Measurements from ENCODE around the gene TMEM232.
"Not testable (repeated sequence)": the region's sequence is repeated elsewhere in the genome, so short reads cannot be mapped to it uniquely, and the experiment has no call there.

TMEM232 gene

DNA sequence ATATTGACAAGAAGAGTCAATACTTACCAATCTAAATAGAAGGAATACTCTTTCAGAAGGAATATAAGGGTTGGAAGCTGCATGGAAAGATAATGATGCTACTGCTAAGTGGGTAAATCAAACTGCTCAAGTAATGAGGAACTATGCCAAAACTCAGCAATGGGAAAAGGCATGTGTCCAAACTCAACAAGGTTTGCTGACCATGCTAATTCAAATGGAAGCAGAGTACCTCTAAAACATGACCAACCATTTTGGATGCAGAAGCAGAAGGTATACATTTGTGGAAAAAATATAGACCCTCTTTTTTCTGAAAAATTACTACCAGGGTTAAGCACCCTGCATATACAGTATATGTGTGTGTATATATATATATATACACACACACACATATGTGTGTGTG lies 21.1 kb downstream of the TMEM232 start:
- no peak for DNase-seq

DNA sequence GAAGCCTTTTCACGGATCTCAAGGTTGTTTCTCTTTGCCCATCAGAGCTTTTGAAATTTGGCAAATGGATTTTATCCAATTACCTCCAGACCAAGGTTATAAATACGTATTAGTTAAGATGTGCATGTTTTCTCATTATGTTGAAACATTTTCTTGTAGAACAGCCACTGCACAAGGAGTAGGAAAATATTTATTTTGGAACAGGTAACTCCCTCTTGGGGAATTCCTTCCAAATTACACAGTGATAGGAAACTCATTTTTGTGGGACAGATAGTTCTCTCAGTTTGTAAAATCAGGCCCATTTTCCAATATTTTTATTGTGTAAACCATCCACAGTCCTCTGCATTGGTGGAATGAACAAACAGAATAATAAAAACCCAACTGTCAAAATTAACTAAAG lies 23.0 kb downstream of the TMEM232 start:
- no peak for DNase-seq

DNA sequence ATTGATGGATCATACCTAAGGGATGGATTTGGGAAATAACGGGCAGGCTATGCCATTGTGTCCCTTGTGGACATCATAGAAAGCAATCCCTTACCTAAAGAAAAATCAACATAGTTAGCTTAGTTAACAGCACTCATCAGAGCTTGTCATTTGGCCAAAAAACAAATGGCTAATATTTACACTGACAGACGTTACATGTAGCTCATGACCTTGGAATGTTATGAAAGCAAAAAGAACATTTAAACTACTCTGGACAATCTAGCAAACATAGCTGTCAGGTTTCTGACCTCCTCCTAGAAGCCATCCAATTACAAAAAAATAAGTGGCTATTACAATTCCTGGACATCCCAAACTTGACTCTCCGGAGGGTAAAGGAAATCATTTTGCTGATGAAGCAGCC lies 23.8 kb downstream of the TMEM232 start:
- no peak for DNase-seq

DNA sequence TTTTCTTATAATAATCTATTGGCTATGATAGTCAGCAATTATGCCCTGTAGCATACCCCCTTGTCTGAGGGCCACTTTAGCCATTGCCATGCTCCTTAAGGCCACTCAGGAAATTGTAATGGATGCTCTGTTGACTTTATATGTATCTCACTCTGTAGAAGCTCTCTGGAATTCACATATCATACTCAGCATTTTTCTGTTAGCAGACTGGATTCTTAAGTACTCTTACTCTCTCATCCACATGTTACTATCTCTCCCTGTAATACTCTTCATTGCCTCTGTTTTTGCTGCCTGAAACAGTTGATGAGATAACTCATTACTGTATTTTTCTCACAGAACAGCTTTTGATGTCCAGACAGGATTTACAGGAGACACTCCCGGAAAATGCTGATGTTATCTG lies 24.2 kb downstream of the TMEM232 start:
- DNase-seq: no peak

DNA sequence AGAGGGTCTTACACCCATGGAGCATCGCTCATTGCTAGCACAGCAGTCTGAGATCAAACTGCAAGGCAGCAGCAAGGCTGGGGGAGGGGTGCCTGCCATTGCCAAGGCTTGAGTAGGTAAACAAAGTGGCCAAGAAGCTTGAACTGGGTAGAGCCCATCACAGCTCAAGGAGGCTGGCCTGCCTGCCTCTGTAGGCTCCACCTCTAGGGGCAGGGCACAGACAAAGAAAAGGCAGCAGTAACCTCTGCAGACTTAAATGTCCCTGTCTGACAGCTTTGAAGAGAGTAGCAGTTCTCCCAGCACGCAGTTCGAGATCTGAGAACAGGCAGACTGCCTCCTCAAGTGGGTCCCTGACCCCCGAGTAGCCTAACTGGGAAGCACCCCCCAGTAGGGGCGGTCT lies 33.8 kb downstream of the TMEM232 start:
- DNase-seq: not testable (repeated sequence)

DNA sequence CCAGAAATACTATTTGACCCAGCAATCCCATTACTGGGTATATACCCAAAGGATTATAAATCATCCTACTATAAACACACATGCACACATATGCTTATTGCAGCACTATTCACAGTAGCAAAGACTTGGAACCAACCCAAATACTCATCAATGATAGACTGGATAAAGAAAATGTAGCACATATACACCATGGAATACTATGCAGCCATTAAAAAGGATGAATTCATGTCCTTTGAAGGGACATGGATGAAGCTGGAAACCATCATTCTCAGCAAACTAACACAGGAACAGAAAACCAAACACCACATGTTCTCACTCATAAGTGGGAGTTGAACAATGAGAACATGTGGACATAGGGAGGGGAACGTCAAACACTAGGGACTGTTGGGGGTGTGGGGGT lies 35.9 kb downstream of the TMEM232 start:
- not testable (repeated sequence) for DNase-seq

DNA sequence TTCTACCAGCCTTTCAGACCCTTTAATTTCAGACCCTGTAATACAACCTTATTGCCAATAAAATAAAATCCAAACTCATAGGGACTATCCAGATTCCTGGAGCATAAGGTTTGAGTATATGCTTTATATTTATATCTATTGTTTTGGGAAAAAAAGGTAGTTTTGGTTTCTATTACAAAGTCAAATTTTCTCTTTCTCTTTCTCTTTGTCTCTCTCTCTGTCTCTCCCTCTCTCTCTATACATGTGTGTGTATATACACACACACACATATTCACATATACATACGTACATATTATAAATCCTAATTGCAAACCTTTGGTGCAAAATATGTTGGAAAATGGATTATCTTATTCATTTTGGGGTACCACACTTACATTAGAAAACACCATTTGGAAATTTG lies 39.0 kb downstream of the TMEM232 start:
- DNase-seq: no peak

DNA sequence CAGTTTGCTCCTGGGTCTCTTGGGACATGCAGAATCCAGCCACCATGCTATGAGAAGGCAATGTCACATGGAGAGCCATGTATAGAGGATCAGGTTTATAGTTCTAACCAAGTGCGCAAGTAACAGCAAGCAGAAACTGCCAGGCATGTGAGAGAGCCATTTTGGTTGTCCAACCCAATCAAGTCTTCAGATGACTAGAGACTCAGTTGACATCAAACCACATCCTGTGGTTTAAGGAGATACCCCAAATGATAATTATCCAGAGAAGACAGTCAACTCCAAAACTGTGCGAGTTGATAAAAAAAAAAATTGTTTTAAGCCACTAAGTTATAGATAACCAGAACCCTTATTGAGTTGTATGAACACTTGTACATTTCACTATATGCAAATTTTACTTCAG lies 40.2 kb downstream of the TMEM232 start:
- DNase-seq: no peak

DNA sequence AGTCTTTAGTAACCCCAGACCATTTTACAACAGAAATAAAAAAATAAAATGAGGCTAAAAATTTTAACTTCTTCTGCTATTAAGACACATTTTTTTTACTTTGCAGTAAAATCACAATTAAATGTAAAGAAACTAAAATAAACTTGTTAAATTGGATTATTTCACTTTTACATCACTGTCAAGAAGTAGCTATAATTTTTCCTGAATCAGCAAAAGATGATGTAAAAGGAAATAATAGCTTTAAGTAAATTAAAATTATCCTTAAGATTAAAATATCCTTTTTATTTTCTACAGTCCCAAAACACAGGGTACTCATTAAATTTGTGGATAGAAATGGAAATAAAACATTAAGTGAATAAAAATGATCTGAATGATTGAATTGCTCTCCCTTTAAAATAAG lies 44.5 kb downstream of the TMEM232 start:
- DNase-seq: no peak

DNA sequence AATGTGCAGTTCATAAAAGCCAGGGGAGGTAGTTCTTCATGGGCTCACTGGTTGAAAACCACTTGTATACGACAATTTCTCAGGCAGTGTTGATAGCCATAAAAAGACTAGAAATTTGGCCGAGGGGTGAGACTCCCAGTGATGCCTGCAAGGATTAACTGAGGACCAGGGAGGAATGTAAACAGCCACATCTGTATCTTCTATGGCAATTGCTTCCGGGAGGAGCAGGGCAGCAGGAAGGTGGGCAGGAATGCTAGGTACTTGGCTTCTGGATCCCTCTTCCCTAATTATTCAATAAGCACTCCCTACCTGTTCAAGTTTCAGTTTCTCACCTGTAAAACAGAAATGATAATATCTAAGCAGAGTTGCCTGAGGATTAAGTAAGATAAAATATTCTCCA lies 45.4 kb downstream of the TMEM232 start:
- DNase-seq: no peak

DNA sequence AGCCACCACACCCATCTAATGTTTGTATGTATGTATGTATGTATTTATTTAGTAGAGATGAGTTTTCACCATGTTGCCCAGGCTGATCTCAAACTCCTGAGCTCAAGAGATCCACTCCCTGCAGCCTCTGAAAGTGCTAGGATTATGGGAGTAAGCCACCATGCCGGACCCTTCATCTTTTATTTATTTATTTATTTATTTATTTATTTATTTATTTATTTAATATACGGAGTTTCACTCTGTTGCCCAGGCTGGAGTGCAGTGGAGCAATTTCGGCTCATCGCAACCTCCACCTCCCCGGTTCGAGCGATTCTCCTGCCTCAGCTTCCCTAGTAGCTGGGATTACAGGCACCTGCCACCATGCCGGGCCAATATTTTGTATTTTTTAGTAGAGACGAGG lies 49.9 kb downstream of the TMEM232 start:
- DNase-seq: not testable (repeated sequence)

DNA sequence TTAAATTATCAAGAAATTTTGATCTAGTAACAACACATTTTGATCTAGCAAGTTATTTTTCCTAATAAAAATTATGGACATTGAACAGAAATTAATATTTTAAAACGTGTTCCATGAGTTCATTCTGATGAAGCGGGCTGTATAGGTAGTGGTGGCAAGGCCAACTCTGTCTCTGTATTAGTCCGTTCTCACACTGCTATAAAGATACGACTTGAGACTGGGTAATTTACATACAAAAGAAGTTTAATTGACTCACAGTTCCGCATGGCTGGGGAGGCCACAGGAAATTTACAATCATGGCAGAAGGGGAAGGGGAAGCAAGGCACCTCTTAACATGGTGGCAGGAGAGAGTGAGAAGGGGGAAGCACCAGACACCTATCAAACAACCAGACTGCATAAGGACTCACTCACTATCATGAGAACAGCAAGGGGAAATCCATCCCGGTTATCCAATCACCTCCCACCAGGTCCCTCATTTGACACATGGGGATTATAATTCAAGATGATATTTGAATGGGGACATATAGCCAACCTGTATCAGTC lies 61.2 kb downstream of the TMEM232 start:
- DNase-seq: no peak

DNA sequence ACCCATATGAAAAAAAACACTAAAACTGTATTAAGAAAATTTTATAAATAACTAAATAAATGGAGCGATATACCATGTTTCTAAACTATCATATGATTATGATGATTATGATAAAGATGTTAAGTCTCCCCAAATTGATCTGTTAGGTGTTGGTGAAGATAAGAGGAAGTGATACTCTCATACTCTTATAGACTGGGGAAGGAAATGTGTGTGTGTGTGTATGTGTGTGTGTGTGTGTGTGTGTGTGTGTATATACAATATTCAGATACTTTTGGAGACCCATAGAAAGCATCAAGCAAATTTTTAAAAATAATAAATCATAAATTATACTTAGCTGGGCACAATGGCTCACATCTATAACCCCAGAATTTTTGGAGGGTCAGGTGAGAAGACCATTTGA lies 62.9 kb downstream of the TMEM232 start:
- DNase-seq: no peak

DNA sequence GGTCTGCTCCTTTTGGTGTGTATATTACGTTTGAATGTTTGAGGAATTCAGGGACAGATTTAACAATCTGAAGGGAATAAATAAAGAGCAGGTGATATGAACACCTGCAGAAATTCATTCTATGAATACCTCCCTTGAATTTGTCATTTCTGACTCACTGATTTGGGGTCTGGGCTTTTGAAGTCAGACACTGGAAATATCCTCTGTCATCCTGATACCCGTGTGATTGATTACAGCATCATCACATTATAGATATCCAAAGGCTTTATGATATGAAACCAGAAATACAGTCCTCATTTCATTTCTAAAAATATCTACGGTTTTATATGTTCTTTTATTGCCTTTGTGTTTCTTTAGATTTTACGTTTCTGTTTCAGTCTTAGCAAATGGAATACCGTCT lies 68.5 kb downstream of the TMEM232 start:
- no peak for DNase-seq

DNA sequence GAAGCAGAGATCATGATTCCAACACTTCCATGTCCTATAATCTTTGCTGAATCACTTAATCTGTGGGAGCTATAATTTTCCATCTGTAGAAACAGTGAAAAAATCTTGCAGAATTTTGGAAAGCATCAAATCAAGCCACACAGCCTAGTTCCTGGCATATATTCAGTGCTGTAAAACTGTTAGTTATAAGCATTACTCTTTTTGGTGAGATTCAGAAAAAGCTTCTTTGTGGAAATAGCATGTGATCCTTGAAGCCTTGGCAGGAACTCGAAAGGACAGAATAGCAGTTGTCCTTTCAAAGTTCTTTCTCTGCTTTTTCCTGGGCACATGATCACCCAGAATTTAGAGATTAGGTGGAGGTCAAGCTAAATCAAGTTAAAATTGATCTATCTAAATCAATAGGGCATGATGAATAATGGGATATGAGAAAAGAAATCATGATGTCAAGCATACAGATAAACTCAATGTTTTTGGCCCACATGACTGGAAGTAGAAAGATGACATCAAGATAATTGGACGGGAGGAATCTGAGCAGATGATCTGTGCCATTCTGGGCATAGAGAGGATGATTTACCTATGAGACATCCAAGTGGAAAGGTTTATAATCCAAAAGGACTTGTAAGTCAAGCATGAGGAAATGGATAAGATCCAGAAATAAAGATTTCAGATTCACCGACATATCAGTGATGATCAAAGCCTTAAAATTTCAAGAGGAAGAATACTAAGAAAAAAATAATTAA lies 73.1 kb downstream of the TMEM232 start:
- no peak for DNase-seq

DNA sequence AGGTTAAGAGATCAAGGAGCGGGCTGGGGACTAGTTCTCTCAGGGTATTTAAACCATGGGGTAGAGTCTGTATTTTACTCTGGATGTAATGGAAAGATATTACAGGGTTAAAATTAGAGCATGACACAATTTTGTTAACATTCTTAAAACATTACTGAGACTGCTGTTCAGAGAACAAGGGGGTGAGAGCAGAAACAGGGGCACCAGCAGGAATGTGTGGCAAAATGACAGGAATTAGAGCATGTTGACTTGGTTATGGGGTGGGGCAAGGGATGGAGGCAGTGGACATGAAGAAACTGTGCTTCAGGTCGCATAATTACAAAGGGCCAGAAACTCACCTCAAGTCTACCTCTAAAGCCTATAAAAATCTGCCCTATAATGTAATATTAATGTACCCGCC lies 75.0 kb downstream of the TMEM232 start:
- no peak for DNase-seq

DNA sequence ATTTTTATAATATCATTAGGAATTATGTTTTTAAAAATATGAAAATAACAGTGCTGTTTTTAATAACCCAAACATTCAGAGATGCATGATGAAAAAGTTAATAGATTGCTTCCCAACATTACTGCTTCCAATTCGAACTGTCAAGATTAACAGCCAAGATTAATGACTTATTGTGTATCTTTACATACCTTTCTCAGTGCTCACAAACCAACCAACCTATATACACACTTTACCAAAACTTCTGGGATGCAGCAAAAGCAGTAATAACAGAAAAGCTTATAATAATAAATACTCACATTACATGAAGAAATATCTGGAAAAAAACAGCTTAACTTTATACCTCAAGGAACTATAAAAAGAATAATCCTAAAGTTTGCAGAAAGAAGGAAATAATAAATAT lies 82.1 kb downstream of the TMEM232 start:
- no peak for DNase-seq

DNA sequence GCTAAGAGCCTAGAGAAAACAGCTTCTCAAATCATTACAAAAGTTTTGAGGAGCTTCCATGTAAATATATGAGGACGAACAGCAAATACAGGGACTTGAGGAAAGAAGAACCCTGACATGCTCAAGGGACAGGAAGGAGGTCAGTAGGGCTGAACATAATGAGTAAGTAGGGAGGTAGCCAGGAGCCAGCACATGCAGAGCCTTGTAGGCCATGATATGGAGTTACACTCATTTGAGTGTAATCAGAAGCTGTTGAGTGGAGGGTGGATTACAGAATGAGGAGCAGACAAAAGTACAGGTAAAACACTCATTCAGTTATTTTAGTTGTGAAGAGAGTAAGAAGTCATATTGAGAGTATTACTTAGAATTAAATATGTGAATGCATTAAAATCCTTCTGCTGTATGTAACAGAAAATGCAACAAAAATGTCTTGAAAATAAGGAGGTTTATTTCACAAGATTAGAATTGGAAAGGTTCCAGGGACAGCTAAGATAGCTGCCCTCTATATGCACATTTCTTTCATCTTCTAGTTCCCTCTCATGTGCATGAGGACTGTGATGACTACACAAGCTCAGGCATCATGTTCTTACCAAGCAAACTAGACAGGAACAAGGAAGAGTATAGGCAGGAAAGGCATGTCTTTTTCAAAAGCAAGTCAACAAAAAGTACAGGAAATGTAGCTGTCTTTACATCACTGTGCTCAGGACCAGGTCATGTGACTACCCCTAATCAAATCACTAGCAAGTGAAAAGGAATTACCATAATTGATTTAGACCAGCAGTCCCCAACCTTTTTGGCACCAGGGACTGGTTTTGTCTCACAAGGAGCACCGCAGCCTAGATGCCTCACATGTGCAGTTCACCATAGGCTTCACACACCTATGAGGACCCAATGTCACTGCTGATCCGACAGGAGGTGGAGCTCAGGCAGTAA lies 87.2 kb downstream of the TMEM232 start:
- no peak for DNase-seq

DNA sequence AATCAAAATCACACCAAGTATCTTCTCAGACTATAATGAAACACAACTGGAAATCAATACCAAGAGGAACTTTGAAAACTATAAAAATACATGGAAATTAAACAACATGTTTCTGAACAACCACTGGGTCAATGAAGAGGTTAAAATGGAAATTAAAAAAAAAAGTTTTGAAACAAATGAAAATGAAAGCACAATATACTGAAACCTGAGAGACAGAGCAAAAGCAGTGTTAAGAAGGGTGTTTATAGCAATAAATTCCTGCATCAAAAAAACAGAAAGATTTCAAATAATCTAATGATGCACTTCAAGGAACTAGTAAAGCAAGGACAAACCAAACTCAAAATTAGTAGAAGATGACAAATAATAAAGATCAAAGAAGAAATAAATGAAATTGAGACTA lies 92.0 kb downstream of the TMEM232 start:
- DNase-seq: no peak

DNA sequence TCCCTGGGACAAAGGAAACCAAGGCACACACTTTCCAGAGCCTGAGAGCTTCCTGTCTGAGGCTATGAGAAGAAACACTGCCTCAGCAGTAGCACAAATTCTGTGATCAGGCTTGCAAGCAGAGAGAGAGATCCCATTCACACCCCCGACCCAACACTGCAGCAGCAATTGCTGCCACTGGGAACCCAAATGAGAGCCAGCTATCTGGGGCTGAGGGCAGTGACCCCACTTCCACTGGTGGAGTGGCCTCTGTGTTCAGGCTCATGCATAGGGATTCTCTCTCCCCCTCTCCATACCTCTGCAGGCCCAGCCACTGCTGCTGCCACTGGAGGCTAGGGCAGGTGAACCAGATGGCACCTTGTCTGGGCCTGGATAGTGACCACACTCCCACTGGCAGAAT lies 95.2 kb downstream of the TMEM232 start:
- DNase-seq: no peak

DNA sequence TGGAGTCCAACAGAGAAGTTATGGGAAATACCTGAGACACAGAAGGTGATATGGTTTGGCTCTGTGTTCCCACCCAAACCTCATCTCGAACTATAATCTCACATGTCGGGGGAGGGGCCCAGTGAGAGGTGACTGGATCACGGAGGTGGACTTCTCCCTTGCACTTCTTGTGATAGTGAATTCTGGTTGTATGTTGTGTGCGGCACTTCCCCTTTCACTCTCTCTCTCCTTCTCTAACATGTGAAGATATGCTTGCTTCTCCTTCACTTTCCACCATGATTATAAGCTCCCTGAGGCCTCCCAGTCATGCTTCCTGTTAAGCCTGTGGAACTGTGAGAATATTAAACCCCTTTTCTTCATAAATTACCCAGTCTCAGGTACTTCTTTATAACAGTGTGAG lies 96.1 kb downstream of the TMEM232 start:
- no peak for DNase-seq

DNA sequence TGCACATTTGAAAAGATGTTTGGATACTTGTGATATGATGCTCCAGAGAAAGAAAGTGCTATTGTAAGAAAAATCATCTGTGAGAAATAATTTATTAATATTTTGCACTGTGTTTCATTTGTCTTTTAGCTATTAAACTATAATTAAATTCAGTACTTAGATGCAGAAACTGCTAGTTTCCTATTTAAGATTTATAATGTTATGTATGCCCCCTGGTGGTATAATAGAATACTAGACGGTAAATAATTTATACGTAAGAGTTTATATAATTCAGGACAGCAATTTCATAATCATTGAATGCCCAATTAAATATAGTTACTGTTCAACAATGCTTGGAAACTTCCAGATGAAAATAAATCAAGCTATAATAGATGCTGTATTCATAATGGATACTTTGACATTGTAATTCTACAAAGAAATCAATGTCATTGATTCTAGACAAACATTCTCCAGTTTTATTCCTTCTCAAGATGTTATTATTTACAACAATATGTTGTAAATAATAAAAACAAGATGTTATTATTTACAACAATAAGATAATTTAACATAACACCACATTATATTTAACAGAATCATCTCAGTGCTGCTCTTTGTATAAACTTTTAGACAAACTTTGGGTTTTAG lies 101.0 kb downstream of the TMEM232 start:
- no peak for DNase-seq

DNA sequence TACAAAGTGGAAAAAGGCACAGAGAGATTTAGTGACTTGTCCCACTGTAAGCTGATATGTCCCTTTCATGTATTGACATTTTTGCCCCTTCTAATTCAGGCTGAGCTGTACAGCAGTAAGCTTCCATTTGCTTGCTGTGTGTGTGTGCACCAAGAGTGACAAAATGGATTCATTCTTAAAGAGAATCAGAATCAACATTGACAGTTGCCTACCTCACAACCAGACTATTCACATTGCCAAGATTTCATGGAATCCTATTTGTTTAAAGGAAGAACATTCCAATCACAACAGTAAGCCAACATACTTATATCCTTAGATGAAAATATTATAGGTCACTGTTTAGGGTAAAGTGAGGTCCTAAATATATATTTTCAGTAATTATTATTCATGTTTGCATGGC lies 102.6 kb downstream of the TMEM232 start:
- no peak for DNase-seq

DNA sequence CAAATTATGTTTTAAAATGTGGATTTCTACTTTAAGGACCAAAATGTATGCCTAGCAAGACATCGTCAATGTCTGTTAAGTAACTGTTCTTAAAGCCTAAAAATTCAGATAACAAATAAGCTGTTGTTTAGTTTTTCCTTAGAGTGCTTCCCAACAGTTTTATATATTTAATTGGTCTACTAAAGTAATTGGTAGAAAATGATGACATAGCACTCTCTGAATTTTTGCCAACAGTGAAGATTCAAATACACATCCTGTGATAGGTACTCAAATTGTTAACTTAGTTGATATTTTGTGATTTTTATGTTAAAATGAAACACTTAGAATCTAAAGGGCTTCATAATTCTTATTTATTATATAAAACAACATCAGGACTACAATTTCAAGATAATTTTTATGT lies 107.5 kb downstream of the TMEM232 start:
- DNase-seq: no peak
